Neural cell (in vitro differentiated cells): ENCODE measurements around the gene NDRG2.

ENCODE experiments used
- EP300 ChIP-seq: fragments of 450-650 bp; conservative IDR thresholded peaks from 2 replicates; pipeline ENCODE4 v1.6.1; 2014; ENCODE audit warnings: antibody characterized with exemption, mild to moderate bottlenecking, moderate library complexity; ENCODE audit not compliant: poor library complexity, severe bottlenecking
- EZH2 ChIP-seq: fragments of 200-600, 300-800 bp; shearing (Covaris generic), sonication (generic); IDR thresholded peaks from 2 replicates; pipeline ENCODE4 v1.6.1; 2014; ENCODE audit warnings: antibody characterized with exemption, low read length, borderline replicate concordance, mild to moderate bottlenecking; ENCODE audit not compliant: insufficient read depth, poor library complexity, severe bottlenecking
- POLR2AphosphoS5 ChIP-seq: IDR thresholded peaks from 2 replicates; pipeline ENCODE4 v1.6.1; 2012
- SMC3 ChIP-seq: fragments of 450-650 bp; conservative IDR thresholded peaks from 2 replicates; pipeline ENCODE4 v1.6.1; 2014; ENCODE audit warnings: antibody characterized with exemption, mild to moderate bottlenecking, moderate library complexity; ENCODE audit not compliant: poor library complexity
- TAF1 ChIP-seq: IDR thresholded peaks from 2 replicates; pipeline ENCODE4 v1.6.1; 2012; ENCODE audit warnings: low read depth
- TF ChIP-seq, protein P1 (sequence below): IDR thresholded peaks from 2 replicates; pipeline ENCODE4 v1.6.1; 2012; ENCODE audit warnings: borderline replicate concordance
- TF ChIP-seq, protein P2 (sequence below): fragments of 450-650 bp; IDR thresholded peaks from 2 replicates; pipeline ENCODE4 v1.5.1; 2014; ENCODE audit warnings: antibody characterized with exemption, mild to moderate bottlenecking, moderate library complexity; ENCODE audit not compliant: poor library complexity, severe bottlenecking

DNA sequence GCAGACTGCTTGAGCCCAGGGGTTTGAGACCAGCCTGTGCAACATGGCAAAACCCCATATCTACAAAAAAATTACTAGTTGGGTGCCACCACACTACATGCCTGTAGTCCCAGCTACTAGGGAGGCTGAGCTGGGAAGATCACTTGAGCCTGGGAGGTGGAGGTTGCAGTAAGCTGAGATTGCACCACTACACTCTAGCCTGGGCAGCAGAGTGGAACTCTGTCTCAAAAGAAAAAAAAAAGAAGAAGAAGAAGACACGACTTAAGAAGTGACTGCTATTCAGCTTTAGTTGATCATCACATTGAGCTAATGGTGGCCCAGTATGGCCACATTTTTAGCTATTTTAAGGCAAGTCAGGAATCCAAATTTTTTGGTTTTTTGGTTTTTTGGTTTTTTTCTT lies 44.0 kb downstream of the NDRG2 start:
- TF ChIP-seq, protein P1, sequence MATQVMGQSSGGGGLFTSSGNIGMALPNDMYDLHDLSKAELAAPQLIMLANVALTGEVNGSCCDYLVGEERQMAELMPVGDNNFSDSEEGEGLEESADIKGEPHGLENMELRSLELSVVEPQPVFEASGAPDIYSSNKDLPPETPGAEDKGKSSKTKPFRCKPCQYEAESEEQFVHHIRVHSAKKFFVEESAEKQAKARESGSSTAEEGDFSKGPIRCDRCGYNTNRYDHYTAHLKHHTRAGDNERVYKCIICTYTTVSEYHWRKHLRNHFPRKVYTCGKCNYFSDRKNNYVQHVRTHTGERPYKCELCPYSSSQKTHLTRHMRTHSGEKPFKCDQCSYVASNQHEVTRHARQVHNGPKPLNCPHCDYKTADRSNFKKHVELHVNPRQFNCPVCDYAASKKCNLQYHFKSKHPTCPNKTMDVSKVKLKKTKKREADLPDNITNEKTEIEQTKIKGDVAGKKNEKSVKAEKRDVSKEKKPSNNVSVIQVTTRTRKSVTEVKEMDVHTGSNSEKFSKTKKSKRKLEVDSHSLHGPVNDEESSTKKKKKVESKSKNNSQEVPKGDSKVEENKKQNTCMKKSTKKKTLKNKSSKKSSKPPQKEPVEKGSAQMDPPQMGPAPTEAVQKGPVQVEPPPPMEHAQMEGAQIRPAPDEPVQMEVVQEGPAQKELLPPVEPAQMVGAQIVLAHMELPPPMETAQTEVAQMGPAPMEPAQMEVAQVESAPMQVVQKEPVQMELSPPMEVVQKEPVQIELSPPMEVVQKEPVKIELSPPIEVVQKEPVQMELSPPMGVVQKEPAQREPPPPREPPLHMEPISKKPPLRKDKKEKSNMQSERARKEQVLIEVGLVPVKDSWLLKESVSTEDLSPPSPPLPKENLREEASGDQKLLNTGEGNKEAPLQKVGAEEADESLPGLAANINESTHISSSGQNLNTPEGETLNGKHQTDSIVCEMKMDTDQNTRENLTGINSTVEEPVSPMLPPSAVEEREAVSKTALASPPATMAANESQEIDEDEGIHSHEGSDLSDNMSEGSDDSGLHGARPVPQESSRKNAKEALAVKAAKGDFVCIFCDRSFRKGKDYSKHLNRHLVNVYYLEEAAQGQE, result no peak
- TF ChIP-seq, protein P2, sequence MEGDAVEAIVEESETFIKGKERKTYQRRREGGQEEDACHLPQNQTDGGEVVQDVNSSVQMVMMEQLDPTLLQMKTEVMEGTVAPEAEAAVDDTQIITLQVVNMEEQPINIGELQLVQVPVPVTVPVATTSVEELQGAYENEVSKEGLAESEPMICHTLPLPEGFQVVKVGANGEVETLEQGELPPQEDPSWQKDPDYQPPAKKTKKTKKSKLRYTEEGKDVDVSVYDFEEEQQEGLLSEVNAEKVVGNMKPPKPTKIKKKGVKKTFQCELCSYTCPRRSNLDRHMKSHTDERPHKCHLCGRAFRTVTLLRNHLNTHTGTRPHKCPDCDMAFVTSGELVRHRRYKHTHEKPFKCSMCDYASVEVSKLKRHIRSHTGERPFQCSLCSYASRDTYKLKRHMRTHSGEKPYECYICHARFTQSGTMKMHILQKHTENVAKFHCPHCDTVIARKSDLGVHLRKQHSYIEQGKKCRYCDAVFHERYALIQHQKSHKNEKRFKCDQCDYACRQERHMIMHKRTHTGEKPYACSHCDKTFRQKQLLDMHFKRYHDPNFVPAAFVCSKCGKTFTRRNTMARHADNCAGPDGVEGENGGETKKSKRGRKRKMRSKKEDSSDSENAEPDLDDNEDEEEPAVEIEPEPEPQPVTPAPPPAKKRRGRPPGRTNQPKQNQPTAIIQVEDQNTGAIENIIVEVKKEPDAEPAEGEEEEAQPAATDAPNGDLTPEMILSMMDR, result no peak
- TF ChIP-seq EZH2 (no peak), EP300 (no peak), POLR2AphosphoS5 (no peak), SMC3 (no peak), TAF1 (no peak)
